ENCODE results near the gene RPS3. TPM values are rescaled to one million over a fixed set of nuclear protein-coding genes. Genes with fewer than 3 reads are reported as not detected.

Gene RPS3
- total RNA-seq, 1 experiment from 2014 or later, result 1,749 TPM

DNA sequence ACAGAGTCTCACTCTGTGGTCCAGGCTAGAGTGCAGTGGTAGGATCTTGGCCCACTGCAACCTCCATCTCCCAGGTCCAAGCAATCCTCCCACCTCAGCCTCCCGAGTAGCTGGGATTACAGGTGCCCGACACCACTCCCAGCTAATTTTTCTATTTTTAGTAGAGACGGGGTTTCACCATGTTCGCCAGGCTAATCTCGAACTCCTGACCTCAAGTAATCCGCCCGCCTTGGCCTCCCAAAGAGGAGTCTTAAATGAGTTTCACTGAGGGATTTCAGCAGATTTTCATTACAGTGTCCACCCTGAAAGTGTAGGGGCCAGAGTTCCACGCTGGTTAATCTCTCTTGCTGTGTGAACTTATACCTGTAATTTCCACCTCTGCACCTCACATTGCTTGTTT, 412 bp upstream of the RPS3 start:
- no peaks in the 10 kb centered on the region for H3K9me3 Mint-ChIP-seq (ENCODE audit: low read depth, unreplicated experiment)
- CTCF ChIA-PET, result no interaction called here

DNA sequence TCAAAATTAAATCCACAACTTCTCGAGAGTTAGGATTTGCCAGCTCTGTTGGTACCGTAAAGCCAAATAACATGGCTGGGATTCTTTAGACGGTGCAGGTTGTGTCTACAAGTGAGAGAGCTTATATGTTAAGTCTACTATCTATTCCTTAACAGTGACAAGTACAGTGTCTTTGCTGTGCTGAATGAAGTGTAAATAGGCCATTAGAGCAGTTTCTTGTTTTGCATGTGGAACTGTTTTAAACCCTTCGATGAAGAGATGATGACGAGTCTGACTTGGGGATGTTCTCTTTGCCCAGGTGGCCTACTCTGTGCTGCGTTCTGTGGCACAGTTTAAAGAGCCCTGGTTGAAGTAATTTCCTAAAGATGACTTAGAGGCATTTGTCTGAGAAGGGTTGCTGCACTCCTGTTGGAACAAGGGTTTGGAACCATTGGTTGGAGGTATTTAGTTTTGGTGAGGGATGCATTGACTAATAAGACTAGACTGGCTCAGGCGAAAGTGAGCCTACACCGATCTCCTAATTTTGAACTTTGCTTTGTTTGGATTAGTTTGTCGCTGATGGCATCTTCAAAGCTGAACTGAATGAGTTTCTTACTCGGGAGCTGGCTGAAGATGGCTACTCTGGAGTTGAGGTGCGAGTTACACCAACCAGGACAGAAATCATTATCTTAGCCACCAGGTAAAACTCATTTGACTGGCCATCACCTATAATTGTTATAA, 988 bp downstream of the RPS3 start:
- no peaks in the 10 kb centered on the region for H3K9me3 Mint-ChIP-seq (ENCODE audit: low read depth, unreplicated experiment)
- H3K27me3 Mint-ChIP-seq (ENCODE audit: unreplicated experiment), result peaks cover 11% of the 10 kb centered on the region
- no TSS peak for BruUV-seq (replicated peaks)
- peaks cover 25% of the 10 kb centered on the region for H3K4me1 Mint-ChIP-seq (ENCODE audit: low read depth, unreplicated experiment)
- H3K36me3 Mint-ChIP-seq (ENCODE audit: insufficient read depth, unreplicated experiment), result peaks cover 64% of the 10 kb centered on the region
- peak overlapping the region; percentile 97 for H3K27ac Mint-ChIP-seq (ENCODE audit: unreplicated experiment)
- CTCF ChIA-PET, result interaction anchor here (0.6 to 1.4 kb wide), 5 partner anchors 10 to 193 kb away, joined by 3 read pairs; no protein-coding TSS in a partner anchor
- intact Hi-C loops (cut with micrococcal nuclease; ENCODE audit: unreplicated experiment), result no loop called here
- TF ChIP-seq CTCF (IDR thresholded peaks at IDR 0.05; ENCODE audit: unreplicated experiment), result no peak
- no peak for DNase-seq
- H3K4me3 Mint-ChIP-seq (ENCODE audit: low read depth, unreplicated experiment), result peak overlapping the region; percentile 98

More for the DNA sequence above, 412 bp upstream of the RPS3 start:
- H3K27ac Mint-ChIP-seq (ENCODE audit: unreplicated experiment), result peak overlapping the region; percentile 97
- H3K4me1 Mint-ChIP-seq (ENCODE audit: low read depth, unreplicated experiment), result peaks cover 25% of the 10 kb centered on the region
- intact Hi-C loops (cut with micrococcal nuclease; ENCODE audit: unreplicated experiment), result no loop called here
- peak overlapping the region; percentile 98 for H3K4me3 Mint-ChIP-seq (ENCODE audit: low read depth, unreplicated experiment)
- peaks cover 50% of the 10 kb centered on the region for H3K36me3 Mint-ChIP-seq (ENCODE audit: insufficient read depth, unreplicated experiment)
- peaks cover 16% of the 10 kb centered on the region for H3K27me3 Mint-ChIP-seq (ENCODE audit: unreplicated experiment)
- BruUV-seq (replicated peaks), result no TSS peak
- TF ChIP-seq CTCF (IDR thresholded peaks at IDR 0.05; ENCODE audit: unreplicated experiment), result no peak
- DNase-seq, result no peak

- no peak for DNase-seq
- intact Hi-C loops (cut with micrococcal nuclease; ENCODE audit: unreplicated experiment), result no loop called here
- Mint-ChIP-seq H3K36me3 (ENCODE audit: insufficient read depth, unreplicated experiment) (peaks cover 83% of the 10 kb centered on the region), H3K9me3 (ENCODE audit: low read depth, unreplicated experiment) (no peaks in the 10 kb centered on the region), H3K27ac (ENCODE audit: unreplicated experiment) (peak overlapping the region; percentile 61), H3K4me3 (ENCODE audit: low read depth, unreplicated experiment) (peak overlapping the region; percentile 98), H3K4me1 (ENCODE audit: low read depth, unreplicated experiment) (peaks cover 25% of the 10 kb centered on the region), H3K27me3 (ENCODE audit: unreplicated experiment) (no peaks in the 10 kb centered on the region)
- CTCF ChIA-PET, result no interaction called here
- BruUV-seq (replicated peaks), result no TSS peak
- no peak for TF ChIP-seq CTCF (IDR thresholded peaks at IDR 0.05; ENCODE audit: unreplicated experiment)
Measured at GRCh38 chr11:75402002-75402773, 2.9 kb downstream of the RPS3 start.

DNA sequence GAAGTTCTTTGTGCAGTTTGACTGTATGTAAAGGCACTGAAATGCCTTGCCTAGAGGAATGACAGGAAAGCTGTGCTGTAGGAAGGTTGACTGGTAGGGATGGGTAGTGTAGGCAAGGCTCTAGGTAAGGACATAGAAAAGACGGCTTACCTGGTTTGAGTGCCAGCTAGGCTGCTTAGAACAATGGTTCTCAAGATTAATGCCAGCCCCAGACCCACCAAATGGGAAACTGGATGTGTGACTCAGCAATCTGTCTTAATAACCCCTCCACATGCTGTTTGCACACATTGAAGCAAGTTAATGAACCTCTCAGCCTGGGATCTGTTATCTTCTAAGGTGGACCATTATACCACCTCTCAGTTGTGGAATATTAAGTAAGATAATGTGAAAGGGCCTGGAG, 3.7 kb downstream of the RPS3 start:
- H3K9me3 Mint-ChIP-seq (ENCODE audit: low read depth, unreplicated experiment), result no peaks in the 10 kb centered on the region
- no peak for TF ChIP-seq CTCF (IDR thresholded peaks at IDR 0.05; ENCODE audit: unreplicated experiment)
- peak overlapping the region; percentile 61 for H3K27ac Mint-ChIP-seq (ENCODE audit: unreplicated experiment)
- intact Hi-C loops (cut with micrococcal nuclease; ENCODE audit: unreplicated experiment), result no loop called here
- H3K4me1 Mint-ChIP-seq (ENCODE audit: low read depth, unreplicated experiment), result peaks cover 25% of the 10 kb centered on the region
- no TSS peak for BruUV-seq (replicated peaks)
- H3K36me3 Mint-ChIP-seq (ENCODE audit: insufficient read depth, unreplicated experiment), result peaks cover 92% of the 10 kb centered on the region
- CTCF ChIA-PET, result no interaction called here
- H3K4me3 Mint-ChIP-seq (ENCODE audit: low read depth, unreplicated experiment), result peak overlapping the region; percentile 98
- DNase-seq, result no peak
- no peaks in the 10 kb centered on the region for H3K27me3 Mint-ChIP-seq (ENCODE audit: unreplicated experiment)
